C1 segment of cervical spinal cord (tissue), 14 donors: ENCODE data around the gene EHMT1.
"Not testable (repeated sequence)": the region's sequence is repeated elsewhere in the genome, so short reads cannot be mapped to it uniquely, and the experiment has no call there.

Experiments used
- DNase-seq, 14 donors: peaks; one replicate each; lab custom pipeline; 2025; lab: John Stamatoyannopoulos, UW

EHMT1 gene

DNA sequence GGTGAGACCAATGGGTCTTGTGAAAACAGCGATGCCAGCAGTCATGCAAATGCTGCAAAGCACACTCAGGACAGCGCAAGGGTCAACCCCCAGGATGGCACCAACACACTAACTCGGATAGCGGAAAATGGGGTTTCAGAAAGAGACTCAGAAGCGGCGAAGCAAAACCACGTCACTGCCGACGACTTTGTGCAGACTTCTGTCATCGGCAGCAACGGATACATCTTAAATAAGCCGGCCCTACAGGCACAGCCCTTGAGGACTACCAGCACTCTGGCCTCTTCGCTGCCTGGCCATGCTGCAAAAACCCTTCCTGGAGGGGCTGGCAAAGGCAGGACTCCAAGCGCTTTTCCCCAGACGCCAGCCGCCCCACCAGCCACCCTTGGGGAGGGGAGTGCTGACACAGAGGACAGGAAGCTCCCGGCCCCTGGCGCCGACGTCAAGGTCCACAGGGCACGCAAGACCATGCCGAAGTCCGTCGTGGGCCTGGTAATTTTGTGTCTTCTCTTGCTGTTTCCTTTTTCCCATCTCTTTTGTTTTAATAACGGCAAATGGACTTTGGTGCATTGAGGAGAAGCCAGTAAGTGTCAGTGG, 98.0 kb downstream of the EHMT1 start:
- DNase-seq = no peak

DNA sequence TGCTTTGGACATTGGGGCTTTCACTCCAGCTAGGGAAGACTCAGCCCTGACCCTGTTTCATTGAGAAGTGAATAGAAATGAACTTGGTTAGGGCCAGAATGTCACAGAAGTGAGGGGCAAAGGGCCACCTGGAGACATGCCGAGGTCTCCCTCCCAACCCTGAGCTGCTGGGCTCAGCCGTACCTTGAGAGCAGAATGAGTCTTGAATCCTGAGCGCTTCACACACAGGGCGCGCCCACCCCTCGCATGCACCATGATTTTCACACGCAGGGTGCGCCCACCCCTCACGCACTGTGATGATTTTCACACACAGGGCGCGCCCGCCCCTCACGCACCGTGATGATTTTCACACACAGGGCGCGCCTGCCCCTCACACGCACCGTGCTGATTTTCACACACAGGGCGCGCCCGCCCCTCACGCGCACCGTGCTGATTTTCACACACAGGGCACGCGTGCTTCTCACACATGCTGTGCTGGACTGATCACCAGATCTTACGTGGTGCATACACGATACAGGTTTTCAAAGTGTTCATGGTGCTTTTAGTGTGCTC, 99.0 kb downstream of the EHMT1 start:
- DNase-seq = no peak

DNA sequence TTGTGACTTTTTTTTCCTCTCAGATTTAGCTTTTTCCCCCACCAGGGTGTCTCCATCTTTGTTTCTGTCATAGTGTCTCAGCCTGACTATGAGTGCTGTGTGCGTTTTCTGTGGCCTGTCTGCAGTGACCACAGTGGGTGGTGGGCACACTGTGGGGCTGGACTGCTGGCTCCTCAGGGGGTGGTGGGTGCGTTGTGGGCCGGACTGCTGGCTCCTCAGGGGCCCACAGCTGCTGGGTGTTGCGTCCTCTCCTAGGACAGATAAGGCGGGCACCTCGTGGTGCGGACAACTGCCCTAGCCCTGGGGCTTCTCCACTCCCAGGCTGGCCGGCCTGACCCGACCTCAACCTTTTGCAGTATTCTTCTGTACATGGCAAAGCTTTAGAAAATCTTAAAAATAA, 100.4 kb downstream of the EHMT1 start:
- DNase-seq = no peak

DNA sequence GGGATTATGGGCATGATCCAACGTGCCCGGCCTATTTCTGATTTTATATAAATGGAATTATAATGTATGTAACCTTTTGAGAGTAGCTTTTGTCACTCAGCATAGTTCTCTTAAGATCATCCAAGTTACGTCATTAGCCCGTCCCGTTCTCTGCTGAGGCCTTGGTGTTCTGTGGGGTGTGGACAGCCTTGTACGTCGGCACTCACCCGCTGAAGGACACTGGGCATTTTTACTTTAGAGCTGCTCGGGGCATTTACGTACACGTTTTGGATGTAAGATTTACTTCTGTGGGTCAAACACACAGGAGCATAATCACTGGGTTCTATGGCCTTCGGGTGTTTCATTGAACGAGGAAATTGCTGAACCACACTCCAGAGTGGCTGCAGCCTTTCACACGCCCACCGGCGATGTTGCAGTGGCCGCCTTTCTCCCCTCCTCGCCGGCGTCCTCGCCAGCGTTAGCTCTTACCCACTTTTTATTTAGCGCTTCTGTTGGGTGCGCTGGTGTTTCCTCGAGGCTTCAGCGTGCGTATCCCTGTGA, 101.8 kb downstream of the EHMT1 start:
- no peak for DNase-seq

DNA sequence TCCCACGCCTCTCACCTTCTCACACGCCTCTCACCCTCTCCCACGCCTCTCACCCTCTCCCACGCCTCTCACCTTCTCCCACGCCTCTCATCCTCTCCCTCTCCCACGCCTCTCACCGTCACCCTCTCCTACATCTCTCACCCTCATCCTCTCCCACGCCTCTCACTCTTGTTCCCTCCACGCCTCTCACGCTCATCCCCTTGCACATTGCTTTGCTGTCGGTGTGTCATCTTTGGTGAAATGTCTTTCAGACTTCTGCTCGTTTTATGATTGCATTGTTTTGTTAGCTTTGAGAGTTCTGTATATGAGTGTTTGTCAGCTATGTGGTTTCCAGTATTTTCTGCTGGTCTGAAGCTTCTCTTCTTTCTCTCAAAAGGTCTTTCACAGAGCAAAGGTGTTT, 102.7 kb downstream of the EHMT1 start:
- DNase-seq = no peak

DNA sequence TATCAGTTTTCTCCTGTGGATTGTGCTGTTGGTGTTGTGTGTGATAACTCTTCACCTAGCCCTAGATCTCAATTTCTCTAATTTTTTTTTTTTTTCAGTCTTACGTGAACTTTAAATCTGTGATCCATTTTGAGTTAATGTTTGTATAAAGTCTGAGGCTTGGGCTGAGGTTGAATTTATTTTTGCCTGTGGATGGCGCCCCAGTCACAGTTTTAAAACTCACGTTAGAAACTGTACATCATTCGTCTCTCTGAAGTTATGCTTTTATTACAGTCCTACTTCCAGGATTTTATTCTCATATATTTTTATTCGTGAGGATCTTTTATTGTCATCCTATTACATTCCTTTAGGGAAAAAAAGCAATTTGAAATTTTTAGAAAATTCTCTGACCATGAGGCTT, 103.1 kb downstream of the EHMT1 start:
- DNase-seq = no peak

DNA sequence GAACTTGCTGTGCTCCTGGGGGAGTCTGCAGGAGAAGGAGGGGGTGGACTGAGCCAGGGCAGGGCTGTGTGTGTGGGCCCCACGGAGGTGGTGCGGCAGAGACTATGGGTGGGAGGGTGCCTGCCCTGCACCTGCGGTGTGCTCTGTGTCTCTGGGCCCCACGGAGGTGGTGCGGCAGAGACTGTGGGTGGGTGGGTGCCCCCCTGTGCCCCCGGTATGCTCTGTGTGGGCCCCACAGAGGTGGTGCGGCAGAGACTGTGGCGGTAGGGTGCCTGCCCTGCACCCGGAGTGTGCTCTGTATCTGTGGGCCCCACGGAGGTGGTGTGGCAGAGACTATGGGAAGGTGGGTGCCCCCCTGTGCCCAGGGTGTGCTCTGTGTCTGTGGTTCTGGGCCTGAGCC, 103.7 kb downstream of the EHMT1 start:
- no peak for DNase-seq

DNA sequence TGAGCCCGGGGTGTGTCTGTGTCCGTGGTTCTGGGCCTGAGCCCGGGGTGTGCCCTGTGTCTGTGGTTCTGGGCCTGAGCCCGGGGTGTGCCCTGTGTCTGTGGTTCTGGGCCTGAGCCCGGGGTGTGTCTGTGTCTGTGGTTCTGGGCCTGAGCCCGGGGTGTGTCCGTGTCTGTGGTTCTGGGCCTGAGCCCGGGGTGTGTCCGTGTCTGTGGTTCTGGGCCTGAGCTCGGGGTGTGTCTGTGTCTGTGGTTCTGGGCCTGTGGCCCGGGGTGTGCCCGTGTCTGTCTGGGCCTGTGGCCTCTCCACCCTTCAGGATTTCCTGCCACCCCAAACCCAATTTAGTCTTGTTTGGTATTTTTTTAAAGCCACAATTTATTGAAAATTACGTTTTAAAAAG, 104.6 kb downstream of the EHMT1 start:
- not testable (repeated sequence) for DNase-seq

DNA sequence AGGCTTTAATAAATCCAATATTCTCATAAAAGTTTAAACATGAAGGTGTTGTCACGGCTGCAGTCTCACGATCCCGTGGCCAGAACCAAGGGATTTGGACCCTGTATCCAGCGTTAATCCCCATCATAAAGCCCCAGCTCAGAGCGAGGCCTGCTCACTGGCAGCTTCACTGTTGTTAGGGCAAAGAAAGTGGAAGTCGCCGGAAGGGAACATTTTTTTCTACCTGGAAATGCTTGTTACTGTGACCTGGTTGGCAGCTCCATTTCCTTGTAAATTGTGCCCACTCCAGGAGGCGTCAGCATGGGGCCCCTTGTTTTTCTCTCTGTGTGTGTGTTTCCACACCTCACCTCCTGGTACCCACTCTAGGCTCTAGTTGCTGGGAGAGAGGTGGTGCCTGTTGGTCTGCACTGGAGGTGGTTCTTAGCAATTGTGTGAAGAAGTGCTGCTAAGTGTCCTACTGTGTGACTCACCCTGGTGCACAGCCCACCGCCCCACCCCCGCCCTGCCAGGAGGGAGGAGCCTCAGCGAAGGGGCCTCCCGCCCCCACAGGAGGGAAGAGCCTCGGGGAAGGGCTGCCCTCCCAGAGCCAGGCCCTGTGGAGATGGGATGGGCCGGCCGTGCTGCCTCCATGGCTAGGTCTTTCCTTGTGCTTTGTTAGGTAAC, 105.1 kb downstream of the EHMT1 start:
- no peak for DNase-seq

DNA sequence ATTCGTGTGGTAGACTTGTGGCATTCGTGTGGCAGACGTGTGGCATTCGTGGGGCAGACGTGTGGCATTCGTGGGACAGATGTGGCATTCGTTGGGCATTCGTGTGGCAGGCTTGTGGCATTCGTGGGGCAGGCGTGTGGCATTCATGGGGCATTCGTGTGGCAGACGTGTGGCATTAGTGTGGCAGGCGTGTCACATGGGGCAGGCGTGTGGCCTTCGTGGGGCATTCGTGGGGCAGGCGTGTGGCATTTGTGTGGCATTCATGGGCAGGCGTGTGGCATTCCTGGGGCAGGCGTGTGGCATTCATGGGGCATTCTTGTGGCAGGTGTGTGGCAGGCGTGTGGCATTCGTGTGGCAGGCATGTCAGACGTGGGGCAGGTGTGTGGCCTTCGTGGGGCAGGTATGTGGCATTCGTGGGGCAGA, 106.0 kb downstream of the EHMT1 start:
- DNase-seq = no peak

DNA sequence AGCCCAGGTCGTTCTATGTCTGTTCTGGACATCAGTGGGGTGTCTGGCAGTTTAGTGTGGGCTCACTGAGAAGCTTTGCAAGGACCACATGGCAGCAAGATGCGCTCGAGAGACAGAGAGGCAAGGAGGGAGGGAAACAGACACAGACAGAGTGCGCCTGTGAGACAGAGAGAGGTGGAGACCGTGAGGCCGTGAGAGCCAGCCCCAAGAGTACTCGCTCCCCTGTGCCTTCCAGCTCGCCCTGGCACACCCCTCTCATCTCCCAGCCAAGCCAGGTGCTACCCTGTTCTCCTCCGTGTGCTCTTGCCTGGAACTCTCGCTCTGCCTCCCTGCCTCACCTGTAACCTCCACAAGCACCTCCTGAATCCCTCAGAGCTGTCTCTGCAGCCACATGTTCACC, 106.8 kb downstream of the EHMT1 start:
- no peak for DNase-seq

DNA sequence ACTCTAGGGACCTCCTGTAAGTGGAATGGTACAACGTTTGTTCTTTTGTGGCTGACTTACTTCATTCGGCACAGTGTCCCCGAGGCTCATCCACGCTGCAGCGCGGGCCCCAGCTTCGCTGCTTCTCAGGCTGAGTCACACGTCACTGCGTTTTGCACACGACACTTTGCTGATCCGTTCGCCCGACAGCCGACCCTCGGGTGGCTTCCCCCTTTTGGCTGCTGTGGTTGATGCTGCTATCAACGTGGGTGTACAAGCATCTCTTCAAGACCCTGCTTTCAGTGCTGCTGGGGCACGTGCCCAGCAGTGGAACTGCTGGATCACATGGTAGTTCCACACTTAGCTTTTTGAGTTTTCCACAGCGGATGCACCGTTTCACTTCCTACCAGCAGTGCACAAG, 107.5 kb downstream of the EHMT1 start:
- not testable (repeated sequence) for DNase-seq

DNA sequence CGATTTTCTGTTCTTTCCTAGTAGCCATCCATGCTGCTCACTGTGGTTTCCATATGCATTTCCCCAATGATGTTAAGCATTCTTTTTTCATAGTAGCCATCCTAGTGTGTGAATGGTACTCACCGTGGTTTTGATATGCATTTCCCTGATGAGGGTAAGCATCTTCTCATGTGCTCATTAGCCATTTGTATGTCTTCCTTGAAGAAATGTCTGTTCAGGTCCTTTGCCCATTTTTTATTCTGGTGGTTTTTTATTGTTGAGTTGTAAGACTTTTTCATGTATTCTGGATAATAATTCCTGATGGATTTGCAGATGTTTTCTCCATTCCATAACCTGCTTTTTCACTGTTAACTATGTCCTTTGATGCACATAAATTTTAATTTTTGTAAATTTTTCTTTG, 108.0 kb downstream of the EHMT1 start:
- no peak for DNase-seq

DNA sequence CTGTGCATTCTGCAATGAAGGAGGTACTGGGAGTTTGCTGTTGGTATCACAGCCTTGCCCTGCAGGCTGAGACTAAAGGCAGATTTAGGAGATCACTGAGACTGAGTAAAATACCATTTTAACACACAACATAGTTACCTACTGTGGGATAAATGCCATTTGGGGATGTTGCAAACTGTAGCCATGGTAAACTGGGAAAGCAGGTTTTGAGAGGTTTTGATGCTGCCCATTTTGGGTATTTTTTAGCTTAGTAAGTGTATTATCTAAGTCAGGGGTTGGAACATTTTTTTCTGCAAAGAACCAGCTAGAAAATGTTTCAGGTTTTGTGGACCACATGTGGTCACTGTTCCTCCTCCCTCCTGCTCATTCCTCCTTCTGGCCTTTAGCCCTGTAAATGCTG, 108.9 kb downstream of the EHMT1 start:
- DNase-seq = no peak

DNA sequence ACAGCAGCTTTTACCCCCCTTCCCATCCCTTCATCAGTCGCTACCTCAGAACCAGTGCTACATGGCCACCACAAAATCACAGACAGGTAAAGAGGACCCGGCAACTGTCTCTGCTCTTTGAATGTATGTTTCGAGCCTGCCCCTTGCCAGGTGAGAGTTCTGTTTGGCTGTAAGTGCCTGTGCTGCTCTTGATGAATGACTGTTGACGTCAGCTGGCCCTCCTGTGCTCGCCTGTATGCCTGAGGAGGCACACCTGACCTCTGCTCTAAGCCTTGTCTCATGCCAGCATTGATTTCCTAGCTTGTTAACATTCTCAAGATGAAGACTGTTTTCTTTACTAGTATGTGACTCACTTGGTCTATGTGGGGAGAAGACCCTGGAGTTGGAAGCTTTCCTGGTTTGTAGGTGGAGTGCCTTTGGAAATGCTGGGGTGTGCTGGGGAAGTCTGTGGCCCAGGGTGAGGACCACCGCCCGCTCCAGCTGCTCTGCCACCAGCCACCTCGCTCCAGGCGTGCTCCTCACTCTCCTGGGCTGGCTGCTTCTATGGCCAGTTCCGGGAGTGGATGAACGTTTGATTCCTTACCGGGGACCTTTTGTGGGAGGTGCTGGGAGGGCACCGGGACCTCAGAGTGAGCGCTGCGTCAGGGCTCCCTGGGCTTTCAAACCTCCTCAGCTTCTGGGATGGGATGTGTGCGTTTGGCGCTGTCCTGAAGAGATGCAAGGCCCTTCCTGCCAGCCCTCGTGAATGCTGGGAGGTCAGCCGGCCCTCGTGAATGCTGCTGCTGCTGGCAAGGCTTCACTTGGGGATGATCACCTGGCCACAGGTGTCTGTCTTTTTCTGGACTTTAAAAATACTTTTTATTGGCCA, 109.9 kb downstream of the EHMT1 start:
- DNase-seq = no peak

DNA sequence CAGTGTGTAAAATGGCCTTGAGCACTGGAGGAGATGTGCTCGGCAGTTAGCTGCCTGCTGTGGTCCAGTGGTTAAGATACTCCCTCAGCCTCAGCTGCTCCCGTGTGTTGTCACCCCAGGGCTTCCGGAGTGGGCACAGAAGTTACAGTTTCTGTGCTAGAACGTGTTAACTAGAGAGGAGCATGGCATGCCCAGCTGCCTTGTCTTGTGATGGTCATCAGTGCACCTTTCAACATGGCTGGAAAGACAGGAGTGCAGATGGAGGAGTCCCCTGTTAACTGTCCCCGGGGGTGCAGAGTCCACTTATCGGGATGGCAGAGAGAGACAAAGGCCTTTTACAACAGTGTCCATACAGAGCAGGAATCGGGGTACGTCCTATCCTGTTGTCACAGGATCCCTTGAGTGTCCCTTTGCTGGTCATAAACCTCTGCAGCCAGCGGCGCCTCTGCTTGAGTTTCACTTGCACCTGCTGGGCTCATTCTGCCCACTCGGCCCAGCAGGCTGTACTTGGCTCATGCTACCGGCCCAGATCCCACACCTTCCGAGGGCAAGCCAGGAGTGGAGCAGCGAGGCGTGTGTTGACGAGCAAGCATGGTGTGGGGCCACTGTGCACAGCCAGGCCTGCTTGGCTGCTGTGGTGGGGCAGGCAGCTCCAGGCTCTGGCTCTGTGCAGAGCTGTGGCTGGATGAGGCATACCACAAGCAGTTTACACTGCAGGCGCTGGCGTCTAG, 112.6 kb downstream of the EHMT1 start:
- no peak for DNase-seq

DNA sequence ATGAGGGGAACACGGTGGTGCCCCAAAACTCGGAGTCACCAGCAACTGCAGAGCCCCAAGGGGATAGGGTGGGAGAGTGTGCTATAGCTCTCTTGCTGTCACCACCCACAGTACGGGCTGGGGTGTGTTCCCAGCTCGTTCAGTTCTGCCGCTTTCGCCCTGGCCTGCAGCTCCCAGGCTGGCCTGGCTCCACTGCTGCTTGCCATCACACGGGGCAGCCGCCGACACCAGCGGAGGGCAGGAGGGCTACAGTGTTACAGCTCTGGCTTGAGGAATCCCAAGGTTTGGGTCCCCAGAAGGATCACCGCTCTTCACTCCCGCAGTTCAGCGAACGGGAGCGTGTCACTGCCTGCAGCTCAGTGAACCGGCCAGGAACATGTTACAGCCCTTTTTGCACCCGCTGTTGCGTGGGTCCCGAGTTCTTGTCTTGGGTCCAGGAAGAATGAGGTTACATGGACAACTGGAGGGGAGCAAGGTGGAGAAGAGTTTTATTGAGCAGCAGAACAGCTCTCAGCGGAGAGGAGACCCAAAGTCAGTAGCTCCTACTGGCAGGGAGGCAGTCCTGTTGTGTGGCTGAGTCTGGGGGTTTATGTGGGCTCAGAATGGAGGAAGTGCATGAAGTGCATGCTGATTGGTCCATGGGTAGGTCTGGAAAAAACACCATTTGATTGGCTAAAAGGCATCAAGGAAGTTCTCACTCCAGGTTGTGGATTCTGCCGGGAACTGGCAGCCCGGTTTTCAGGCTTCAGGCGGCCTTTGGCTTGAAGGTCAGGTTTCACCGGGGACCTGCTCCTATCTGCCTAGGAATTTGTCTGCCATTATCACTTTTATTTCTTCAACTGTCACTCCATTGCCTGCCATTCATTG, 113.4 kb downstream of the EHMT1 start:
- DNase-seq = no peak

DNA sequence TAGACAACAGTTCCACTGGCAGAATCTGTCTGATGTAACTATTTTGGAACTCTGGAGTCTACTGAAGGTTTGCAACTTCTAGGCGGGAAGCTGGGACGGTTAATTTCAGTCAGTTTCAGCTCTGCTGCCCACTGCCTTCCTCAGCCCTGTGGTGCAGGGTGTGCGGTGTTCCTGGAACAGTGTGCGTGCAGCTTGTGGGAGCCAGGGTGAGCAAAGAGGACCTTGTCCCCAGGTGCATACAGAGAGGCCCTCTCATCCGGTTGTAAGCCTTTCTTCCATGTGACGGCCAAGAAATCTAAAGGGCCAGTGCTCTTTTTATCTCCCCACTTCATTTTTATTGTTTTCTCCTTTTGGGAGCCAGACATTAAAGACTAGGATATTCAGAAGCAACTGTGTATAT, 114.6 kb downstream of the EHMT1 start:
- no peak for DNase-seq

DNA sequence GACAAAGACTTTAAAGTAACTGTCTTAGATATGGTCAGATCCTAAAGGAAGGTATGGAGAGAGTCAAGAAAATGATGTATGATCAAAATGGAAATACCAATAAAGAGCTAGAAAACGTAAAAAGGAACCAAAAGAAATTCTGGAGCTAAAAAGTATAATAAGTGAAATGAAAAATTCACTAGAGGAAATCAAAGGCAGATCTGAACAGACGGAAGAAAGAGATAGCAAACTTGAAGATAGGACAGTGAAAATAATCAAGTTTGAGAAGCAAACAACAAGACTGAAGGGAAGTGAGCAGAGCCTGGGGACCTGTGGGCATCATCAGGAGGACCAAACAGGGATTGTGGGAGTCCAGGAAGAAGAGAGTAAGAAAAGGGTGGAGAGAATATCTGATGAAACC, 115.4 kb downstream of the EHMT1 start:
- DNase-seq = no peak

DNA sequence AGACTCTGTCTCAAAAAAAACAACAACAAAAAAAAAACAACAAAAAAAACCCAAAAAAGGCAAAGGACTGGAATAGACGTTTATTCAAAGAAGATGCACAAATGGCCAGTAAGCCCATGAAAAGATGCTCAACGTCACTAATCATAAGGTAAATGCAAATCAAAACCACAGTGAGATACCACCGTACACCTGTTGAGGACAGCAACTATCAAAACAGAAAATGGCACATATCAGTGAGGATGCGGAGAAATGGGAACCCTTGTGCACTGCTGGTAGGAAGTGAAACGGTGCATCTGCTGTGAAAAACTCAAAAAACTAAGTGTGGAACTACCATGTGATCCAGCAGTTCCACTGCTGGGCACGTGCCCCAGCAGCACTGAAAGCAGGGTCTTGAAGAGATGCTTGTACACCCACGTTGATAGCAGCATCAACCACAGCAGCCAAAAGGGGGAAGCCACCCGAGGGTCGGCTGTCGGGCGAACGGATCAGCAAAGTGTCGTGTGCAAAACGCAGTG, 119.4 kb downstream of the EHMT1 start:
- DNase-seq = not testable (repeated sequence)
